CD4-positive, alpha-beta T cell treated with Interleukin-4 for 1 hour (primary cell): ENCODE data around the gene LRFN4.

Source experiments
- DNase-seq, 2 donors: peaks; one replicate each; pipeline ENCODE4 v3.0.0-alpha.2; 2020 to 2022

Gene LRFN4

GRCh38 chr11:66894141-66894540, 37.3 kb downstream of the LRFN4 start:
- DNase-seq = no peak

- DNase-seq = no peak
Measured at GRCh38 chr11:66901964-66902390, 45.1 kb downstream of the LRFN4 start.

- no peak for DNase-seq
Measured at GRCh38 chr11:66902486-66903177, 45.8 kb downstream of the LRFN4 start.

GRCh38 chr11:66904055-66904454, 47.2 kb downstream of the LRFN4 start:
- no peak for DNase-seq

GRCh38 chr11:66904561-66904960, 47.7 kb downstream of the LRFN4 start:
- DNase-seq = no peak

GRCh38 chr11:66904981-66905521, 48.2 kb downstream of the LRFN4 start:
- DNase-seq = no peak

GRCh38 chr11:66905631-66906030, 48.8 kb downstream of the LRFN4 start:
- no peak for DNase-seq

GRCh38 chr11:66906061-66906733, 49.3 kb downstream of the LRFN4 start:
- DNase-seq = no peak

GRCh38 chr11:66907751-66908630, 51.1 kb downstream of the LRFN4 start:
- no peak for DNase-seq

- DNase-seq = no peak
Measured at GRCh38 chr11:66909181-66909580, 52.3 kb downstream of the LRFN4 start.

- DNase-seq = no peak
Measured at GRCh38 chr11:66910016-66910415, 53.2 kb downstream of the LRFN4 start.
